Stimulated activated naive CD4-positive, alpha-beta T cell treated with Interleukin-2 at 50 U/mL for 16 hours (primary cell): ENCODE measurements around the gene TRIM44.
"Not testable (repeated sequence)": the region's sequence is repeated elsewhere in the genome, so short reads cannot be mapped to it uniquely, and the experiment has no call there.

Experiments used
- DNase-seq: peaks from one replicate; lab custom pipeline; 2025; lab: John Stamatoyannopoulos, UW

Gene TRIM44

GRCh38 chr11:35633827-35634423 lies 28.6 kb upstream of the TRIM44 start:
- no peak for DNase-seq

- DNase-seq = no peak
These were observed 26.6 kb upstream of the TRIM44 start for GRCh38 chr11:35635933-35636332.

GRCh38 chr11:35639591-35640179 lies 22.9 kb upstream of the TRIM44 start:
- no peak for DNase-seq

- DNase-seq = no peak
These were observed 21.2 kb upstream of the TRIM44 start for GRCh38 chr11:35641171-35641897.

GRCh38 chr11:35641964-35642363 lies 20.6 kb upstream of the TRIM44 start:
- no peak for DNase-seq

GRCh38 chr11:35647421-35648093 lies 15.0 kb upstream of the TRIM44 start:
- DNase-seq = no peak

- no peak for DNase-seq
These were observed 12.6 kb upstream of the TRIM44 start for GRCh38 chr11:35650006-35650405.

- no peak for DNase-seq
These were observed 12.1 kb upstream of the TRIM44 start for GRCh38 chr11:35650467-35650866.

- DNase-seq = no peak
These were observed 11.3 kb upstream of the TRIM44 start for GRCh38 chr11:35651263-35651662.

GRCh38 chr11:35652786-35653185 lies 9.8 kb upstream of the TRIM44 start:
- not testable (repeated sequence) for DNase-seq

GRCh38 chr11:35654711-35655110 lies 7.9 kb upstream of the TRIM44 start:
- DNase-seq = no peak

- no peak for DNase-seq
These were observed 7.3 kb upstream of the TRIM44 start for GRCh38 chr11:35655254-35655653.

GRCh38 chr11:35655856-35656255 lies 6.7 kb upstream of the TRIM44 start:
- DNase-seq = no peak

- DNase-seq = no peak
These were observed 4.3 kb upstream of the TRIM44 start for GRCh38 chr11:35658020-35658948.

- DNase-seq = no peak
These were observed 1.0 kb upstream of the TRIM44 start for GRCh38 chr11:35661534-35661933.

GRCh38 chr11:35662061-35662648 lies 420 bp upstream of the TRIM44 start:
- DNase-seq = no peak

- DNase-seq = no peak
These were observed 780 bp downstream of the TRIM44 start for GRCh38 chr11:35663408-35663702.

GRCh38 chr11:35664977-35665441 lies 2.4 kb downstream of the TRIM44 start:
- DNase-seq = no peak

- no peak for DNase-seq
These were observed 4.7 kb downstream of the TRIM44 start for GRCh38 chr11:35667257-35667656.

GRCh38 chr11:35668350-35668749 lies 5.8 kb downstream of the TRIM44 start:
- not testable (repeated sequence) for DNase-seq

- DNase-seq = no peak
These were observed 9.0 kb downstream of the TRIM44 start for GRCh38 chr11:35671396-35672127.
